ENCODE data around the gene TEX10. TPM values are rescaled to one million over a fixed set of nuclear protein-coding genes. Genes with fewer than 3 reads are reported as not detected.

The TEX10 gene
- total RNA-seq, 2 experiments from 2014 or later = 43.9 to 44.9 TPM

GRCh38 chr9:100352201-100352726 is 478 bp downstream of the TEX10 start:
- Histone ChIP-seq H3K27ac (ENCODE audit: low read depth, low read length, poor library complexity, severe bottlenecking) (peak overlapping the region; percentile 69), H3K4me2 (ENCODE audit: low read length) (peak overlapping the region; percentile 89), H3K9me3 (ENCODE audit: low read length) (peaks cover 25% of the 10 kb centered on the region), H4K20me1 (ENCODE audit: insufficient read depth, low read length) (peaks cover 39% of the 10 kb centered on the region), H3K79me2 (ENCODE audit: insufficient read depth, low read depth, low read length) (peaks cover 63% of the 10 kb centered on the region), H3K4me3 (ENCODE audit: low read depth, low read length, poor library complexity, severe bottlenecking) (peak overlapping the region; percentile 91), H2AFZ (ENCODE audit: low read length) (peak overlapping the region; percentile 72), H3K4me1 (ENCODE audit: insufficient read depth, low read length, poor library complexity, severe bottlenecking) (peaks cover 45% of the 10 kb centered on the region), H3K9me2 (ENCODE audit: insufficient read depth, low read length) (no peaks in the 10 kb centered on the region), H3K36me3 (ENCODE audit: insufficient read depth, low read length) (peaks cover 37% of the 10 kb centered on the region)
- BruUV-seq (replicated peaks) = no TSS peak
- DNase-seq (ENCODE audit: low spot score) = peak; percentile 59
- POLR2A ChIA-PET = interaction anchor here (0.7 to 3.9 kb wide), 7 partner anchors 10 to 531 kb away, joined by 3 to 15 read pairs (median 5); partner anchors contain the start of genes MSANTD3 and NR4A3
- TF ChIP-seq EZH2phosphoT487 (IDR thresholded peaks at IDR 0.05; ENCODE audit: borderline replicate concordance, low read depth, low read length) = no peak
- TF ChIP-seq CTCF (conservative IDR thresholded peaks at IDR 0.05; ENCODE audit: low read length) = no peak
- intact Hi-C loops (cut with micrococcal nuclease; ENCODE audit: unreplicated experiment) = loop anchor here (2.0 to 5.0 kb wide), 3 partner anchors 59 to 1130 kb away; partner anchors contain the start of genes ALG2, MSANTD3 and SEC61B
- CTCF ChIA-PET (ENCODE audit: unreplicated experiment) = no interaction called here

GRCh38 chr9:100351508-100351907 is 1.2 kb downstream of the TEX10 start:
- ChIA-PET CTCF (ENCODE audit: unreplicated experiment) (no interaction called here), POLR2A (interaction anchor here (0.6 to 3.9 kb wide), 10 partner anchors 9 to 530 kb away, joined by 3 to 15 read pairs (median 4); partner anchors contain the start of genes MSANTD3 and NR4A3)
- no TSS peak for BruUV-seq (replicated peaks)
- no peaks in the 10 kb centered on the region for H3K9me2 ChIP-seq (ENCODE audit: insufficient read depth, low read length)
- intact Hi-C loops (cut with micrococcal nuclease; ENCODE audit: unreplicated experiment) = loop anchor here (5.0 kb wide), 2 partner anchors 76 to 1129 kb away; partner anchors contain the start of genes ALG2, MSANTD3 and SEC61B
- peaks cover 39% of the 10 kb centered on the region for H4K20me1 ChIP-seq (ENCODE audit: insufficient read depth, low read length)
- H3K4me2 ChIP-seq (ENCODE audit: low read length) = peak overlapping the region; percentile 89
- peaks cover 19% of the 10 kb centered on the region for H3K9me3 ChIP-seq (ENCODE audit: low read length)
- peak overlapping the region; percentile 91 for H3K4me3 ChIP-seq (ENCODE audit: low read depth, low read length, poor library complexity, severe bottlenecking)
- peaks cover 43% of the 10 kb centered on the region for H3K36me3 ChIP-seq (ENCODE audit: insufficient read depth, low read length)
- peaks cover 40% of the 10 kb centered on the region for H3K4me1 ChIP-seq (ENCODE audit: insufficient read depth, low read length, poor library complexity, severe bottlenecking)
- H3K79me2 ChIP-seq (ENCODE audit: insufficient read depth, low read depth, low read length) = peaks cover 70% of the 10 kb centered on the region
- TF ChIP-seq EZH2phosphoT487 (IDR thresholded peaks at IDR 0.05; ENCODE audit: borderline replicate concordance, low read depth, low read length) = no peak
- TF ChIP-seq CTCF (conservative IDR thresholded peaks at IDR 0.05; ENCODE audit: low read length) = no peak
- H3K27ac ChIP-seq (ENCODE audit: low read depth, low read length, poor library complexity, severe bottlenecking) = peak overlapping the region; percentile 69
- DNase-seq (ENCODE audit: low spot score) = no peak
- no peak overlapping the region for H2AFZ ChIP-seq (ENCODE audit: low read length)

- intact Hi-C loops (cut with micrococcal nuclease; ENCODE audit: unreplicated experiment) = loop anchor here (1.0 to 5.0 kb wide), 3 partner anchors 77 to 1128 kb away; partner anchors contain the start of genes ALG2, MSANTD3, NR4A3 and SEC61B
- BruUV-seq (replicated peaks) = no TSS peak
- Histone ChIP-seq H3K4me1 (ENCODE audit: insufficient read depth, low read length, poor library complexity, severe bottlenecking) (peaks cover 32% of the 10 kb centered on the region), H3K9me3 (ENCODE audit: low read length) (peaks cover 13% of the 10 kb centered on the region), H3K27ac (ENCODE audit: low read depth, low read length, poor library complexity, severe bottlenecking) (peak overlapping the region; percentile 14), H3K4me3 (ENCODE audit: low read depth, low read length, poor library complexity, severe bottlenecking) (peak overlapping the region; percentile 91), H2AFZ (ENCODE audit: low read length) (no peak overlapping the region), H3K9me2 (ENCODE audit: insufficient read depth, low read length) (no peaks in the 10 kb centered on the region), H4K20me1 (ENCODE audit: insufficient read depth, low read length) (peaks cover 39% of the 10 kb centered on the region), H3K36me3 (ENCODE audit: insufficient read depth, low read length) (peaks cover 52% of the 10 kb centered on the region), H3K79me2 (ENCODE audit: insufficient read depth, low read depth, low read length) (peaks cover 84% of the 10 kb centered on the region), H3K4me2 (ENCODE audit: low read length) (peak overlapping the region; percentile 89)
- POLR2A ChIA-PET = interaction anchor here (0.8 to 1.0 kb wide), 2 partner anchors 11 to 34 kb away, joined by 3 read pairs; no protein-coding TSS in a partner anchor
- peak; percentile 9 for DNase-seq (ENCODE audit: low spot score)
- no peak for TF ChIP-seq CTCF (conservative IDR thresholded peaks at IDR 0.05; ENCODE audit: low read length)
- no peak for TF ChIP-seq EZH2phosphoT487 (IDR thresholded peaks at IDR 0.05; ENCODE audit: borderline replicate concordance, low read depth, low read length)
- CTCF ChIA-PET (ENCODE audit: unreplicated experiment) = no interaction called here
Observed at GRCh38 chr9:100350188-100350587, 2.6 kb downstream of the TEX10 start.

Measured in OCI-LY7 (cell line).